ENCODE results near the gene ACACB. TPM values are rescaled to one million over a fixed set of nuclear protein-coding genes. Genes with fewer than 3 reads are reported as not detected.

Gene ACACB
- polyA plus RNA-seq, 2 of the 4 experiments (the other 2 are of a cell fraction), result 6.8 to 7.6 TPM

GRCh38 chr12:109286652-109287051 lies 170.3 kb downstream of the ACACB start:
- 76% methylated on average over 4 of the region's 4 CpGs for WGBS (ENCODE audit: missing lambda C conversion rate)
- no peak overlapping the region for H3K4me3 ChIP-seq
- no peak overlapping the region for H3K4me2 ChIP-seq
- no peak overlapping the region for H3K27ac ChIP-seq
- ATAC-seq (no peak), DNase-seq (ENCODE audit: low read depth in 1 of 2, low spot score in 1 of 2) (no peak), FAIRE-seq (no peak)
- CTCF ChIA-PET, result interaction anchor here (0.9 to 1.1 kb wide), 2 partner anchors 23 to 105 kb away, joined by 3 read pairs; no protein-coding TSS in a partner anchor
- POLR2A ChIA-PET, result interaction anchor here (0.6 kb wide), 1 partner anchor 543 kb away, joined by 4 read pairs; no protein-coding TSS in a partner anchor
- TF ChIP-seq ZFP36 (IDR thresholded peaks at IDR 0.05; ENCODE audit: borderline replicate concordance, partially characterized antibody), result peak; percentile 68
- TF ChIP-seq, protein P1, sequence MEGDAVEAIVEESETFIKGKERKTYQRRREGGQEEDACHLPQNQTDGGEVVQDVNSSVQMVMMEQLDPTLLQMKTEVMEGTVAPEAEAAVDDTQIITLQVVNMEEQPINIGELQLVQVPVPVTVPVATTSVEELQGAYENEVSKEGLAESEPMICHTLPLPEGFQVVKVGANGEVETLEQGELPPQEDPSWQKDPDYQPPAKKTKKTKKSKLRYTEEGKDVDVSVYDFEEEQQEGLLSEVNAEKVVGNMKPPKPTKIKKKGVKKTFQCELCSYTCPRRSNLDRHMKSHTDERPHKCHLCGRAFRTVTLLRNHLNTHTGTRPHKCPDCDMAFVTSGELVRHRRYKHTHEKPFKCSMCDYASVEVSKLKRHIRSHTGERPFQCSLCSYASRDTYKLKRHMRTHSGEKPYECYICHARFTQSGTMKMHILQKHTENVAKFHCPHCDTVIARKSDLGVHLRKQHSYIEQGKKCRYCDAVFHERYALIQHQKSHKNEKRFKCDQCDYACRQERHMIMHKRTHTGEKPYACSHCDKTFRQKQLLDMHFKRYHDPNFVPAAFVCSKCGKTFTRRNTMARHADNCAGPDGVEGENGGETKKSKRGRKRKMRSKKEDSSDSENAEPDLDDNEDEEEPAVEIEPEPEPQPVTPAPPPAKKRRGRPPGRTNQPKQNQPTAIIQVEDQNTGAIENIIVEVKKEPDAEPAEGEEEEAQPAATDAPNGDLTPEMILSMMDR (IDR thresholded peaks at IDR 0.05), result no peak
- TF ChIP-seq, protein P2, sequence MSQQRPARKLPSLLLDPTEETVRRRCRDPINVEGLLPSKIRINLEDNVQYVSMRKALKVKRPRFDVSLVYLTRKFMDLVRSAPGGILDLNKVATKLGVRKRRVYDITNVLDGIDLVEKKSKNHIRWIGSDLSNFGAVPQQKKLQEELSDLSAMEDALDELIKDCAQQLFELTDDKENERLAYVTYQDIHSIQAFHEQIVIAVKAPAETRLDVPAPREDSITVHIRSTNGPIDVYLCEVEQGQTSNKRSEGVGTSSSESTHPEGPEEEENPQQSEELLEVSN (IDR thresholded peaks at IDR 0.05; ENCODE audit: borderline replicate concordance, low read depth), result no peak
- H3K9me3 ChIP-seq, result no peaks in the 10 kb centered on the region
- no peaks in the 10 kb centered on the region for H3K4me1 ChIP-seq

GRCh38 chr12:109287181-109287580 lies 170.8 kb downstream of the ACACB start:
- DNase-seq (ENCODE audit: low read depth in 1 of 2, low spot score in 1 of 2) (no peak), FAIRE-seq (no peak), ATAC-seq (no peak)
- ChIA-PET POLR2A (no interaction called here), CTCF (no interaction called here)
- Histone ChIP-seq H3K27ac (no peak overlapping the region), H3K4me3 (no peak overlapping the region), H3K4me1 (no peaks in the 10 kb centered on the region), H3K9me3 (no peaks in the 10 kb centered on the region), H3K4me2 (no peak overlapping the region)
- TF ChIP-seq, protein P3, sequence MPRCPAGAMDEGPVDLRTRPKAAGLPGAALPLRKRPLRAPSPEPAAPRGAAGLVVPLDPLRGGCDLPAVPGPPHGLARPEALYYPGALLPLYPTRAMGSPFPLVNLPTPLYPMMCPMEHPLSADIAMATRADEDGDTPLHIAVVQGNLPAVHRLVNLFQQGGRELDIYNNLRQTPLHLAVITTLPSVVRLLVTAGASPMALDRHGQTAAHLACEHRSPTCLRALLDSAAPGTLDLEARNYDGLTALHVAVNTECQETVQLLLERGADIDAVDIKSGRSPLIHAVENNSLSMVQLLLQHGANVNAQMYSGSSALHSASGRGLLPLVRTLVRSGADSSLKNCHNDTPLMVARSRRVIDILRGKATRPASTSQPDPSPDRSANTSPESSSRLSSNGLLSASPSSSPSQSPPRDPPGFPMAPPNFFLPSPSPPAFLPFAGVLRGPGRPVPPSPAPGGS (IDR thresholded peaks at IDR 0.05), result no peak
- TF ChIP-seq JUNB (IDR thresholded peaks at IDR 0.05) (no peak), FOSL2 (IDR thresholded peaks at IDR 0.05) (no peak), FOSL2 (CRISPR knock-in tag; IDR thresholded peaks at IDR 0.05) (no peak), RNF2 (IDR thresholded peaks at IDR 0.05; ENCODE audit: borderline replicate concordance, low read depth) (no peak), KDM5A (IDR thresholded peaks at IDR 0.05) (no peak), HMGXB4 (CRISPR knock-in tag; IDR thresholded peaks at IDR 0.05; ENCODE audit: borderline replicate concordance) (no peak), SREBF2 (IDR thresholded peaks at IDR 0.05) (no peak), HOXA7 (CRISPR knock-in tag; IDR thresholded peaks at IDR 0.05) (no peak), KDM1A (IDR thresholded peaks at IDR 0.05; ENCODE audit: low read depth) (no peak), RCOR1 (IDR thresholded peaks at IDR 0.05; ENCODE audit: low read depth, low read length) (no peak), PHF8 (IDR thresholded peaks at IDR 0.05; ENCODE audit: borderline replicate concordance, low read depth) (no peak), EP300 (IDR thresholded peaks at IDR 0.05) (no peak), CHD2 (IDR thresholded peaks at IDR 0.05; ENCODE audit: low read length, partially characterized antibody) (no peak), EHMT2 (IDR thresholded peaks at IDR 0.05; ENCODE audit: low read depth) (no peak), RARB (CRISPR knock-in tag; IDR thresholded peaks at IDR 0.05) (no peak), ELK1 (IDR thresholded peaks at IDR 0.05; ENCODE audit: low read depth, low read length) (no peak), ATOH8 (CRISPR knock-in tag; IDR thresholded peaks at IDR 0.05; ENCODE audit: low read depth) (no peak)
- TF ChIP-seq, protein P4, sequence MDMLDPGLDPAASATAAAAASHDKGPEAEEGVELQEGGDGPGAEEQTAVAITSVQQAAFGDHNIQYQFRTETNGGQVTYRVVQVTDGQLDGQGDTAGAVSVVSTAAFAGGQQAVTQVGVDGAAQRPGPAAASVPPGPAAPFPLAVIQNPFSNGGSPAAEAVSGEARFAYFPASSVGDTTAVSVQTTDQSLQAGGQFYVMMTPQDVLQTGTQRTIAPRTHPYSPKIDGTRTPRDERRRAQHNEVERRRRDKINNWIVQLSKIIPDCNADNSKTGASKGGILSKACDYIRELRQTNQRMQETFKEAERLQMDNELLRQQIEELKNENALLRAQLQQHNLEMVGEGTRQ (IDR thresholded peaks at IDR 0.05), result no peak
- WGBS (ENCODE audit: missing lambda C conversion rate), result 75% methylated on average over 5 of the region's 7 CpGs
